ENCODE results near the gene PGC. TPM values are rescaled to one million over a fixed set of nuclear protein-coding genes. Genes with fewer than 3 reads are reported as not detected.

Gene PGC
- total and polyA plus RNA-seq, 2 donors (not counting 1 experiment from before 2014, with no cell fraction given): not detected

- peak overlapping the region; percentile 90 for H3K4me2 ChIP-seq (replicated peaks; ENCODE audit: low read depth, low read length, poor library complexity, severe bottlenecking)
- no peak for TF ChIP-seq EZH2 (IDR thresholded peaks at IDR 0.05; ENCODE audit: borderline replicate concordance, insufficient read depth, low read depth, low read length, poor library complexity, severe bottlenecking)
- no peak for TF ChIP-seq CTCF (IDR thresholded peaks at IDR 0.05)
- POLR2A ChIA-PET: interaction anchor here (0.5 to 1.0 kb wide), 3 partner anchors 117 to 793 kb away, joined by 3 read pairs; no protein-coding TSS in a partner anchor
- no peak for DNase-seq
- no peak overlapping the region for H3K27ac ChIP-seq (ENCODE audit: low read length in 2 of 2)
- H3K9me3 ChIP-seq (ENCODE audit: control extremely low read depth in 1 of 3, control insufficient read depth in 2 of 3, insufficient read depth in 1 of 3, low read length in 2 of 3): no peaks in the 10 kb centered on the region
- peaks cover 22% of the 10 kb centered on the region for H3K4me1 Mint-ChIP-seq
- WGBS (ENCODE audit: insufficient coverage): 7% methylated on average over 16 of the region's 16 CpGs
- ATAC-seq (ENCODE audit: low read depth): no peak
- H3K27me3 ChIP-seq (replicated peaks in 1 of 4; ENCODE audit: control extremely low read depth in 1 of 4, control insufficient read depth in 3 of 4, insufficient read depth in 4 of 4, low read length in 3 of 4): no peaks in the 10 kb centered on the region
- no peaks in the 10 kb centered on the region for H3K27me3 Mint-ChIP-seq
- peaks cover 14 to 21% of the 10 kb centered on the region in 2 donors for H3K4me1 ChIP-seq (ENCODE audit: control insufficient read depth in 2 of 2, insufficient read depth in 2 of 2, low read length in 2 of 2)
- H3K4me3 Mint-ChIP-seq: peak overlapping the region; percentile 90
- H3K79me2 ChIP-seq (ENCODE audit: control insufficient read depth, insufficient read depth, low read length): peaks cover 8% of the 10 kb centered on the region
- H4K20me1 ChIP-seq (ENCODE audit: control insufficient read depth, insufficient read depth, low read length, poor library complexity, severe bottlenecking): no peaks in the 10 kb centered on the region
- no peak overlapping the region for H3K27ac Mint-ChIP-seq
- peak overlapping the region; percentile 34 to 67 (median 49) for H3K4me3 ChIP-seq (ENCODE audit: control extremely low read depth in 1 of 5, extremely low read depth in 1 of 5, insufficient read depth in 1 of 5, low read depth in 2 of 5, low read length in 4 of 5)
- H3K9me3 Mint-ChIP-seq (ENCODE audit: insufficient read depth): no peaks in the 10 kb centered on the region
- H3K36me3 ChIP-seq (replicated peaks in 1 of 2; ENCODE audit: control extremely low read depth in 1 of 2, control insufficient read depth in 1 of 2, extremely low read depth in 1 of 2, insufficient read depth in 2 of 2, low read length in 1 of 2): peaks cover 2 to 25% of the 10 kb centered on the region in 2 experiments
- intact Hi-C loops (cut with micrococcal nuclease): loop anchor here (1.0 kb wide), 1 partner anchor 8 kb away; the partner anchor contains the start of gene TOMM6
- CTCF ChIA-PET: interaction anchor here (1.0 to 1.6 kb wide), 2 partner anchors 264 to 448 kb away, joined by 3 to 6 read pairs; no protein-coding TSS in a partner anchor
- peak overlapping the region; percentile 46 for H3K9ac ChIP-seq (ENCODE audit: low read length)
- H2AFZ ChIP-seq (ENCODE audit: insufficient read depth, low read depth, low read length, poor library complexity, severe bottlenecking): peak overlapping the region; percentile 52
These were observed 32.1 kb upstream of the PGC start for GRCh38 chr6:41779336-41779735.

GRCh38 chr6:41778895-41779294, 31.7 kb upstream of the PGC start:
- H3K4me1 ChIP-seq (ENCODE audit: control insufficient read depth in 2 of 2, insufficient read depth in 2 of 2, low read length in 2 of 2): peaks cover 13 to 18% of the 10 kb centered on the region in 2 donors
- peak overlapping the region; percentile 90 for H3K4me2 ChIP-seq (replicated peaks; ENCODE audit: low read depth, low read length, poor library complexity, severe bottlenecking)
- peak overlapping the region; percentile 46 for H3K9ac ChIP-seq (ENCODE audit: low read length)
- H3K27ac Mint-ChIP-seq: no peak overlapping the region
- ChIA-PET POLR2A (no interaction called here), CTCF (interaction anchor here (0.6 to 3.4 kb wide), 4 partner anchors 8 to 412 kb away, joined by 3 to 20 read pairs (median 6); partner anchors contain the start of gene TOMM6)
- H3K4me3 Mint-ChIP-seq: peak overlapping the region; percentile 90
- no peaks in the 10 kb centered on the region for H3K9me3 Mint-ChIP-seq (ENCODE audit: insufficient read depth)
- H3K36me3 ChIP-seq (replicated peaks in 1 of 2; ENCODE audit: control extremely low read depth in 1 of 2, control insufficient read depth in 1 of 2, extremely low read depth in 1 of 2, insufficient read depth in 2 of 2, low read length in 1 of 2): peaks cover 2 to 28% of the 10 kb centered on the region in 2 experiments
- intact Hi-C loops (cut with micrococcal nuclease): loop anchor here (1.0 kb wide), 1 partner anchor 8 kb away; the partner anchor contains the start of gene TOMM6
- H3K79me2 ChIP-seq (ENCODE audit: control insufficient read depth, insufficient read depth, low read length): peaks cover 8% of the 10 kb centered on the region
- DNase-seq: no peak
- TF ChIP-seq CTCF (IDR thresholded peaks at IDR 0.05) (no peak), EZH2 (IDR thresholded peaks at IDR 0.05; ENCODE audit: borderline replicate concordance, insufficient read depth, low read depth, low read length, poor library complexity, severe bottlenecking) (no peak)
- H2AFZ ChIP-seq (ENCODE audit: insufficient read depth, low read depth, low read length, poor library complexity, severe bottlenecking): peak overlapping the region; percentile 52
- no peaks in the 10 kb centered on the region for H3K9me3 ChIP-seq (ENCODE audit: control extremely low read depth in 1 of 3, control insufficient read depth in 2 of 3, insufficient read depth in 1 of 3, low read length in 2 of 3)
- ATAC-seq (ENCODE audit: low read depth): no peak
- H4K20me1 ChIP-seq (ENCODE audit: control insufficient read depth, insufficient read depth, low read length, poor library complexity, severe bottlenecking): no peaks in the 10 kb centered on the region
- WGBS (ENCODE audit: insufficient coverage): no CpG with 5 or more reads among the region's 6 CpGs
- H3K4me3 ChIP-seq (ENCODE audit: control extremely low read depth in 1 of 5, extremely low read depth in 1 of 5, insufficient read depth in 1 of 5, low read depth in 2 of 5, low read length in 4 of 5): no peak overlapping the region
- no peak overlapping the region for H3K27ac ChIP-seq (ENCODE audit: low read length in 2 of 2)
- H3K27me3 ChIP-seq (replicated peaks in 1 of 4; ENCODE audit: control extremely low read depth in 1 of 4, control insufficient read depth in 3 of 4, insufficient read depth in 4 of 4, low read length in 3 of 4): no peaks in the 10 kb centered on the region
- H3K4me1 Mint-ChIP-seq: peaks cover 19% of the 10 kb centered on the region
- H3K27me3 Mint-ChIP-seq: no peaks in the 10 kb centered on the region
